HEK293T (cell line): ENCODE results near the gene TNRC18.

ENCODE experiments used
- ARNT ChIP-seq: fragments of 450-650 bp; IDR thresholded peaks from 2 replicates; pipeline ENCODE4 v1.6.1; 2017; ENCODE audit warnings: mild to moderate bottlenecking
- BHLHE40 ChIP-seq: fragments of 450-650 bp; IDR thresholded peaks from 2 replicates; pipeline ENCODE4 v1.6.1; 2016; ENCODE audit warnings: mild to moderate bottlenecking, moderate library complexity, borderline replicate concordance
- CTBP1 ChIP-seq: fragments of 450-650 bp; IDR thresholded peaks from 2 replicates; pipeline ENCODE4 v1.6.1; 2016; ENCODE audit warnings: borderline replicate concordance
- ELF4 ChIP-seq: fragments of 450-650 bp; IDR thresholded peaks from 2 replicates; pipeline ENCODE4 v1.6.1; 2017; ENCODE audit warnings: antibody characterized with exemption
- FOXA1 ChIP-seq: fragments of 450-650 bp; IDR thresholded peaks from 2 replicates; pipeline ENCODE4 v1.6.1; 2016; ENCODE audit warnings: mild to moderate bottlenecking
- FOXK2 ChIP-seq: fragments of 450-650 bp; IDR thresholded peaks from 2 replicates; pipeline ENCODE4 v1.6.1; 2016; ENCODE audit warnings: mild to moderate bottlenecking
- FOXM1 ChIP-seq: fragments of 450-650 bp; IDR thresholded peaks from 2 replicates; pipeline ENCODE4 v1.6.1; 2017; ENCODE audit warnings: mild to moderate bottlenecking, borderline replicate concordance
- HDGF ChIP-seq: fragments of 450-650 bp; IDR thresholded peaks from 2 replicates; pipeline ENCODE4 v1.6.1; 2017; ENCODE audit warnings: antibody characterized with exemption, borderline replicate concordance
- NFRKB ChIP-seq: fragments of 450-650 bp; IDR thresholded peaks from 2 replicates; pipeline ENCODE4 v1.6.1; 2016; ENCODE audit warnings: mild to moderate bottlenecking, moderate library complexity
- PKNOX1 ChIP-seq: fragments of 450-650 bp; IDR thresholded peaks from 2 replicates; pipeline ENCODE4 v1.6.1; 2016
- SP1 ChIP-seq: fragments of 450-650 bp; IDR thresholded peaks from 2 replicates; pipeline ENCODE4 v1.6.1; 2017
- SUZ12 ChIP-seq: fragments of 450-650 bp; IDR thresholded peaks from 2 replicates; pipeline ENCODE4 v1.6.1; 2016; ENCODE audit warnings: mild to moderate bottlenecking
- TARDBP ChIP-seq: fragments of 450-650 bp; IDR thresholded peaks from 2 replicates; pipeline ENCODE4 v1.6.1; 2016

GRCh38 chr7:5393328-5393727, 30.3 kb downstream of the TNRC18 start:
- TF ChIP-seq FOXA1 (no peak), FOXK2 (no peak), PKNOX1 (no peak), BHLHE40 (no peak), TARDBP (no peak), ARNT (no peak), FOXM1 (no peak), SUZ12 (no peak), ELF4 (no peak), NFRKB (no peak), SP1 (no peak), CTBP1 (no peak), HDGF (no peak)
